CD4-positive, alpha-beta T cell treated with Interleukin-1 beta for 1 hour (primary cell): Measurements from ENCODE around the gene LYZL2.
"Not testable (repeated sequence)": the region's sequence is repeated elsewhere in the genome, so short reads cannot be mapped to it uniquely, and the experiment has no call there.

Experiments
- DNase-seq, 2 donors: peaks; one replicate each; pipeline ENCODE4 v3.0.0-alpha.2; 2020 to 2022

LYZL2 gene

DNA sequence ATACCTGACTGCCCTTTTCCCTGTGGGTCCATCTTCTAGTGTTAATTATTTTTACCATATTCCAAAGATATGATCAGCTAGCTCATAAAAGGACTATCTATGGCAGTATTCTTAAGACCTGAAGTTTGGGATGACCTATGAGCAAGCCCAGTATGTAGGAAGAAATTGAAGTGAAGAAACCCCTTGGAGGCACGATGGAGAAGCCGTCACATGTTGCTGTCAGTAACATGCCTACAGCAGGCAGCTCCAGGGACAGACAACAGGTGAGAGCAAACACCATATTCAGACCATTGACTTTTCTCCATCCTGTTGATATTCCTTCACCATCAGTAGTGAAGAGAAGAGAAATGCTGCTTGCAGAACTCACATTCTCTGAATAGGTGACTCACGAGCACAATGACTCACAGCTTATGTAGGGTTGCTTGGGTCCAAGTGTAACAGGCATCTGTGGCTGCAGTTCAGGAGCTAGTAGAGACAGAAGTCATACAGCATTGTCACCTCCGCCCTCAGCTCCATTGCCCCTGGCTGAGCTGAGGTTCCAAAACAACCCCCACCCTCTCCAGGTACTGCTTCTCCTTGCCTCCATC is 8.4 kb upstream of the LYZL2 start:
- DNase-seq, result no peak

DNA sequence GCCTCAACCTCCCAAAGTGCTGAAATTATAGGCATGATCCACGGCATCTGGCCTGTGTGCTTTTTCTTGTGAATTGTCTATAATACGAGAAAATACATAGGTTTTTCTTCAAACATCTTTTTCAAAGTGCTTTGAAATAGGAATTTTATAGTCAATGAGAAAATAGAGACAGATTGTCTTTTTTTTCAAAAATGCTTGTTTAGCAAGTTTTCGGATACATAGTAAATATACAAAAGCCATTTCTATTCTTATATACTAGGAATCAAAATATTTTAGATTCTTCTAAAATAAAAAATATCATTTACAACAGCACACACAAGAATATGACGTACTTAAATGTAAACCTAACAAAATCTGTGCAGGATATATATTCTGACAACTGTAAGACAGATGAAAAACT is 1.6 kb upstream of the LYZL2 start:
- no peak for DNase-seq

DNA sequence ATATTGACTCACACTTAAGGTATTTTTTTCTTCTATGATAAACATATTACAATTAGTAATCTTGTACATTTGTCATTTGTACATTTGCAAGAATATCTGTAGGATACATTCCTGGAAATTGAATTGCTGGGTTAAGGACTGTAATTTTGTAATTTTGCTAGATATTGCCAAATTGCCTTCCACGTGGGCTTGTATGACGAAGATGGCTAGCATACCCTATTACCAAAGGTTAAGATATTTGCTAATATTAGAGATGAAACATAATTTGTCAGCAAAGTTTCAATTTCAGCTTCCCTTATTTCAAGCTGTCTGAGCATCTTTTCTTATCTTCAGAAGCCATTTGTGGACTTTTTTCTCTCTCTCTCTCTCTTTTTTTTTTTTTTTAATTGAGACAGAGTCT is 1.0 kb upstream of the LYZL2 start:
- DNase-seq, result no peak

DNA sequence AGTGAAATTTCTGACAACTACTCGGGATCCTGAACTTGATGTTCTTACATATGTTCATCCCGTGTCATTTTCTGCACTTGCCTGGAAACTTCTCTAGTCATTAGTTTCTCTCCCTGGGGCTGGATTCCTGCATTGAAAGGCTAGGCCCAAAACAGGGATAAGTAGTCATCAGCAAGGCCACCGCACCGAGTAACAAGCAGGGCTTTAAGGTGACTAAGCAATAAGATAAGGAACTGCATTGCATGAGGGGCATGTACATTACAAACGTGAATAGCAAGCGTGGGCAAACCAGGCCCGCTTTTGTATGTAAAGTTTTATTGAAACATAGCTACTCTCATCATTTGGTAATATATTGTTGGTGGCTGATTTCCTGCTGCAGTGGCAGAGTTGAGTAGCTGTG is 977 bp downstream of the LYZL2 start:
- not testable (repeated sequence) for DNase-seq

DNA sequence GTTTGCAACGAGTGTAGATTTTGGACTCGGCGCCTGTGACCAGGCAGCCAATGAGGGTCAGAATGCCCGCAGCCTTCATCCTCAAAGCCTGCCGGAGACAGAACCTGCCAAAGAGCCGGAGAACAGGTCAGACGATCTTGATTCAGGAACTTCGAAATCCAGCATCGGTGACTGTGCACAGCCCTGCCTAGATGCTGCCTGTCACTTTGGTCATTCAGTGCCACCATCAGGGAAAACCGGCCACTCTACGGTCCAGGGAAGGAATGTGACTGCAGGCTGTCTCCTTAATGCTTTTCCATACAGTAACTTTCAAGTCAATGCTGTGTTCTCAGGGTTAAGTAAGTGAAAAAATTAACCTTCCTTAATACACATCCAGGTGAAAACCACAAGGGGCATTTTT is 2.7 kb downstream of the LYZL2 start:
- not testable (repeated sequence) for DNase-seq

DNA sequence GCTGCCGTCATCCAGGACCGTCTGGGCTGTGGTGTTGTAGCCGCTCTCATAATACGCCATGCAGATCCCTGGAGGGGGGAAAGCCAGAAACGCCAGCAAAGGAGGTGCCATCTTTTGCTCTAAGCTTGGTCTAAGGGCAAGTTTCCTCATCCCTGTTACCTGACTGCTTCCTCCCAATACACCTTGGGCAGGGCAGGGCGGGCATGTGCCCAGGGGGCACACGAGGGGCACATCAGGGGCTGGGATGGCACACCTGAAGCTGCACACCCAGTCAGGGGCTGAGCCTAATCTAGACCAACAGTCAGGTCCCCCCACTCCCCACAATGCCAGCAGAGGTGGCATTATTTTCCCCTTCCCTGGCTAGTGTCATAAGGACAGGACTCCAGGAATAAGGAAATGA is 3.4 kb downstream of the LYZL2 start:
- not testable (repeated sequence) for DNase-seq

DNA sequence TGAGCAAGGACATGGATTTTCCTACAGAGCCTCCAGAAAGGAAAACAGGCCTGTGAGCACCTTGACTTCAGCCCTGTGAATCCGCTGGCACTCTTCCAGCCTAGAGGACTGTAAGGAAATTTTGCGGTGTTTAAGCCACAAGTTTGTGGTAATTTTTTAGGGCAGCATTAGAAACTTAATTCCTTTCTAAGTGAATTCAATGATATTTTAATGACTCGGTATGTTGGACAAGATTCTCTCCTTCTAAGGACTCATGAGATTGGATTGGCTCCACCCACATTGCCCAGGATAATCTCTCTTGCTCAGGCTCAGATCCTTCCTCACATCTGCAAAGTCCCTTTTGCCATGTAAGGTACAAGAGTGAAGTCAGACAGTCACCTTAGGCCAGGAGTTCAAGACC is 4.5 kb downstream of the LYZL2 start:
- DNase-seq, result no peak

DNA sequence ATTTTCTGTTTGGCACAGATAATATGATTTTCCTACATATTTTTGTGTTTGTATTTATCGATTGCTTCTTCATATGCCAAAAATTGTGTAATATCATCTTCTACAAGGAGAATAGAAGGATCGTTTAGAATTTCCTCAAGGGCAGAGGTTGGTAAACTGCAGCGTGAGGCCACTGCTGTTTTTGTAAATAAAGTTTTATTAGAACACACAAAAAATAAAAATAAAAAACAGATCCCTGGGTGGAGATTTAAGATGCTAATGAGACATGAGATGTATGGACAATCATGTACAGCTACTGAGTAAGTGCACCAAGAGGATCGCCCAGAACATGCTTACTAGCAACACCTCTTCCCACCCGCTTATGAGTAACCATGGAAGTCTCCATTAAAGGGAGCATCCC is 9.6 kb downstream of the LYZL2 start:
- DNase-seq, result no peak

DNA sequence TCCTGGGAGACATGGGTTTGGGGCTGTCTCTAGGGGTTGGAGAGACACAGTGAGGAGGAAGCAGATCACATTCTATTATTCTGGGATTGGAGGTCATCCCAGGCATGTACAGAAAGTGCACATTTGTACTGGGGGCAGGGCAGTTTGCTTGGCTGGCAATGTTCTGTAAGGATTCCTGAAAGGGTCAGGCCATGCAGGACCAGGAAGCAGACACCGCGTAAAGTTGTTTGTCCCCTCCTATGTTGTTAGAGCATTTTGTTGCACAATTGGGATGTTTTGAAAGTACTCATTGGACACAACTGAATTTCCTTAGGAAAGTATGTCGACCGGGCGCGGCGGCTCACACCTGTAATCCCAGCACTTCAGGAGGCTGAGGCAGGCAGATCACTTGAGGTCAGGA is 12.5 kb downstream of the LYZL2 start:
- no peak for DNase-seq

DNA sequence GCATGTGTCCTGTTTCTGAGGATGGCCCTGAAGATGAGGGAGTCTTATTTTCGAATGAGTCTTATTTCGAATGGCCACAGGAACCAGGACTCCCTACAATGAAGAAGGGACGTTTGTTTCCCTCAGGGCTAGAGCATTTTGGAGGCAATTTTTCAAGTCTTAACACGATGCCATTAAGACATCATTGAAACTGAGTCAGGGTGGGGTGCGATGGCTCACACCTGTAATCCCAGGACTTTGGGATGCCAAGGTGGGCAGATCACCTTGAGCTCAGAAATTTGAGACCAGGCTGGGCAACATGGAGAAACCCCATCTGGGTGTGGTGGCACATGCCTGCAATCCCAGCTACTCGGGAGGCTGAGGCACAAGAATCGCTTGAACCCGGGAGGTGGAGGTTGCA is 18.5 kb downstream of the LYZL2 start:
- not testable (repeated sequence) for DNase-seq

DNA sequence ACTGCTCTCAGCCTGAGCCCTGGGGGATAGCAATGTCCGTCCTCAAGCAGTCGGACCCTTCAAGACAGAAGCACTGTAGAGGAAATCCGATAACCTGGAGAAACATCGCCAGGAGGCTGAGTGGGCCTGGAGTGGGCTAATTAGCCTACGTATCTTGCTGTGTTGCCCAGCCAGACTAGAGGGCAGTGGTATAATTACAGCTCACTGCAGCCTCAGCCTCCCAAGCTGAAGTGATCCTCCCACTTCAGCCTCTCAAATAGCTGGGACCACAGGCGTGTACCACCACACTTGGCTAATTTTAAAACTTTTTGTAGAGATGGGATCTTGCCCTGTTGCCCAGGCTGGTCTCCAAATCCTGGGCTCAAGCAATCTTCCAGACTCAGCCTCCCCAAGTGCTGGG is 21.7 kb downstream of the LYZL2 start:
- DNase-seq, result no peak

DNA sequence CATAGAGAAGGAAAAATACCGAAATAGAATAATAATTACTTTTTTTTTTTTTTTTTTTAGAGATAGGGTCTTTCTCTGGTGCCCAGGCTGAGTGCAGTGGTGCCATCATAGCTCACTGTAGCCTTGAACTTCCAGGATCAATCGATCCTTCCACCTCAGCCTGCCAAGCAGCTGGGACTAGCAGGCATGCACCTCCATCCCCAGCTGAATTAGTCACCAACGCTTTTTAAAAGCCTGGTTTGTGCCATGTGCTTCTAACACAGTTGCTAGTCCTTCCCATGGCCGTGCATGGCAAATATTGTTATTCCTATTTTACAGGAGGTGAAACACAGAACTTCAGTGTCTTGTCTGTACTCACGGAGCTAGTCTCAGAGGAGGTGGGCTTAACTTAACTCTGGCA is 23.2 kb downstream of the LYZL2 start:
- DNase-seq, result no peak

DNA sequence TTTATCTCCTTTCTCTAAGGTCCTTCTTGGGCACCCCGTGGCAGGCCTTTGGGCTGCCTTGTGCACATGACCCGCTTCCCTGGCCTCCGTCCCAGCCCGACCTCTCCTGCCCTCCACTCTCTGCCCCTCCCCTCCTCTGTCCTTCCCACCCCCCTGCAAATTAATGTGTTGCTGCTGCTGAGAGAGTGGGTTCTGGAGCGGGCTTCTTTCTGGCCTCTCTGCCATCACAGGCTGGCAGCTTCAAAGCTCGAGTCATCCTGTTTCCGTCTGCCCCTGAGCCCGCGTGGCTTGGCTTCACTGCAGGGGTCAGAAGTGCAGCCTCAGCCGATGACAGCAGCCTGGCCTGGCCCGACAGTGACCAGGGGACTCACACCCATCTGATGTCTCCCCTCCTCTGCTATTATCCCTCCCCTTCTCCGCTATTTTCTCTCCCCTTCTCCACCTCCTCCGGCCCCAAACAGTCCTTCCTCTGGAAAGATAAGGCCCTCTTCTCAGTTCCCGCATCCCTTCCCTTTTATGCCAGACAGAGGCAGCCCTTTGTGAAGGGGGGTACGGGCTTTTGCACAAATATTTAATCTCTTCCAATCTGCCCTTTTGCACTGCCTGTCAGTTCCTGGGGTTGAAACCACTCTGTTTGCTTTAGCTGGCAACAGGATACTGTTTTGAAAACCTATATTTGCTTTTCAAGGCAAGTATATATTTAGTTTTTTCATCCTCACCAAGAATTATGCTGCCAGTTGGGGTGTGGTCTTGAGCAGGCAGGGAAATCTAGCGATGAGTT is 24.0 kb downstream of the LYZL2 start:
- DNase-seq, result not testable (repeated sequence)

DNA sequence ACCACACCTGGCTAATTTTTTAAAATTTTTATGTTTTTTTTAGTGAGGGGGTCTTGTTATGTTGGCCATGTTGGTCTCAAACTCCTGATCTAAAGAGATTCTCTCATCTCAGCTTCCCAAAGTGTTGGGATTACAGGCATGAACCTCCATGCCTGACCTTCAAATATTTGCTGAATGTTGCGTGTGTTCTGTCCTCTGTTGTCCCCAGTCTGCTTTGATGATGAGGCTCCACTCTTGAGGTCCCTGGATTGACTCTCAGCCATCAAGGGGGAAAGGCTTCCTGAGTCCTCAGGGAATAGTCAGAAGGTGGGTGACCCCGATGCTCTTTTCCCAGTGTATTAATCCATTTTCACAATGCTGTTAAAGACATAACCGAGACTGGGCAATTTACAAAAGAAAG is 26.0 kb downstream of the LYZL2 start:
- no peak for DNase-seq

DNA sequence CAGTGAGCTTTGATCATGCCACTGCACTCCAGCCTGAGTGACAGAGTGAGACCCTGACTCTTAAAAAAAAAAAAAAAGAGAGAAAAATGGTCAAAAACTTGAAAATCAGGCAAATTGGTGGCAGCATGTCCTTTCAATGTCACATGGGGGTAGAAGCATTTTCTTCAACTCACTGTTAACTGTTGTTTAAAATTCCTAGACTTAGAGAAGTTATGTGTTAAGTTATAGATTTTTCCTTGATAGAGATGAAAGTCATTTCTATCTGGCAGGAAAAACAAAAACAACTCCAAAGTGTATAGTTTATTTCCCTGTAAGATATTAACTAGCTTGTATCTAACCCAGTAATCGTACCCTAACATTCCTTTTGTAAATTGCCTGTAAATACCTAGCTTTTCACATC is 26.8 kb downstream of the LYZL2 start:
- no peak for DNase-seq

DNA sequence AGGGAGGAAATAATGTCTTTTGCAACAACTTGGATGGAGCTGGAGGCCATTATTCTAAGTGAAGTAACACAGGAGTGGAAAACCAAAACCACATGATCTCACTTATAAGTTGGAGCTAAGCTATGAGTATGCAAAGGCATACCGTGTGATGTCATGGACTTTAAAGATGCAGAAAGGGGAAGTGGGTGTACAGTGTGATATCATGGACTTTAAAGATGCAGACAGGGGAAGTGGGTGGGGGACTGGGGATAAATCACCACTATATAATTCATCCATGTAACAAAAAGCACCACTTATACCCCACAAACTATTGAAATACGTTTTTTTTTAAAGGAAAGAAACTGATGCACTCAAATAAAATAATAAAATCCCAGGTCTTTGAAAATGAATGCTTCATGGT is 29.5 kb downstream of the LYZL2 start:
- DNase-seq, result peak in 1 of 2 donors; percentile 23

DNA sequence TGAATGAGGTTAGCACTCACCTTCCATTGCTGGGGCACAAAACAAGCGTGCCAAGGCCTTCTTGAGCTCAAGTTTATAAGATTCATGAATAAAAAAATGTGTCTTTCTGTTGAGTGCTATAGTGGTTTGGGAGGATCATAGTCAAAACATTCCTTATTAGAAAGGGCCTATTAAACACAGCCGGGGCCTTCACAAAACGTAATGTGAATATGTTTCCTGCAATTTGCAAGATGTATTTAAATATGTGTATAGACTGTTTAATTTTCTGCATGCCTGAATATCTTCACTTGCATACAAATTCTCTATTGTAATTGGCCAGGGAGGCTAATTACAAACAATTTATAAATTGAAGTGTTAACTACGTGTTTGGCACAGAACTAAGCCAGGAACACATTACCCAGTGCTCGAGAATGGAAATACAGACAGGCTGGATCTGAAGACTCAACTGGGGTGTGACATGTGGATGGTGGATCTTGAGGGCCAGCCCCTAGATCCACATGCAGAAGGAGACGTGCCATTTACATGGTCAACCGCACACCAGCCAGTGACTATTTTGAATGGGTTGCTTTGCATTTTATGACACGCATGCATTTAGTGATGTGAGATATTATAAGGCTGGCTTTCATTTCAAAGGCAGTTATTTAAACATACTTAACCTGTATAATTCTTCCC is 31.3 kb downstream of the LYZL2 start:
- DNase-seq, result no peak

DNA sequence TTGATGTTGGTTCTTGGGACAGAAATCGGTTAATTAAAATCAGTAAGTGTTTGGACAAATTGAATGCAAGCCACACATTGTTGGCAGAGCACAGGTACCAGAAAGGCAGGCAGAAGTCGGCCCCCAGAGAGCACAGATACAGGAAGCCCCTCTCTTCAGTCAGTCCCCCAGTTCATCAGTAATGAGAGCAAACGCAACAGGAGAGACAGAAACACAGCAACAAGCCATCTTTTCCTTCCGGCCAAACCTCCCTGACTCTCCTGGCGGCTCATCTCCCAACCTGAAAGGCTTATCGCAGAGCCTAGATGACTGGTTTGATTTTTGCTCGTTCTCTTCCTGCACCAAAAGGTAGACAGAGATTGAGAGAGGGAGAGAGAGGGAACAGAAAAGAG is 32.1 kb downstream of the LYZL2 start:
- not testable (repeated sequence) for DNase-seq

DNA sequence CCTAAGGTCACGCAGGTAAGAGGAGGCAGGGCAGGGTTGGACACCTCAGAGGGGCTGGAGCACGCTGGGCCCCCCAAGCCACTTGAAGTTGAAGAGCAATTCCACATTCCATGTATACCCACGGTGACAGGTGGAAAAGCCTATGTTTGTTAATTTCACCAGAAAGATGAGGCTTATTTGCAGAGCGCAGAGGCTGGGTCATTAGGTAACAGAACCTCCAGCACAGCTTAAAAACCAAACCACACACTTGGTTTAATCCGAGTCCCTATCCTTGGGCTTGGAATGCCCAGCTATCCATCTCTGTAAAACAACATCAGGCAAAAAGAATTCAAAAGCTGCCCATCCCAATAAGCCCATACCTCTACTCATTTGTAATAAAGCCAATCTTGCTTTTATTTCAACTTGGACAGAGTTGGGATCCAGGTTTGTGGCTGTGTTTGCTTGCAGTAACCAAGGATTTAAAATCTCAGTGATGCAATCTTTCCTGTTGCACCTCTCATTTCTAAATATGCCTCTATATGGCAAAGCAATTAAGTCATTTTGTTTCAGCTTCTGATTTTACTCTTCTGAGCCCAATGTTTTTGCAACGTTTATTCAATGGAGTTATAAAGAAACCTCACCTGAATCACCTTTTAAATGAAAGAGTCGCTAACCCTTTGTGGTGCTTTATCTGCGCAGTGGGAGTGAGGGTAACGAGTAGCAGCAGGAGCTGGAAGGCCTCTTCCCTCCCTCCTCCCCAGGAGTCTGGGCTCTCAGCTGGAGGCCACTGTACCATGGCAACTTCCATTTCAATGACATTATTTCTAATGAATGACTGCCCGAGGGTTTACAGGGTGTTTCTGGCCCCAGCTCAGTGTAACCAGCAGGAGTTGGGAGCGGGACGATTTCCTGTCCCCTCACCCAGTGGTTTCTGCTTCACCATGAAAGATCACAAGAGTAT is 32.8 kb downstream of the LYZL2 start:
- not testable (repeated sequence) for DNase-seq

DNA sequence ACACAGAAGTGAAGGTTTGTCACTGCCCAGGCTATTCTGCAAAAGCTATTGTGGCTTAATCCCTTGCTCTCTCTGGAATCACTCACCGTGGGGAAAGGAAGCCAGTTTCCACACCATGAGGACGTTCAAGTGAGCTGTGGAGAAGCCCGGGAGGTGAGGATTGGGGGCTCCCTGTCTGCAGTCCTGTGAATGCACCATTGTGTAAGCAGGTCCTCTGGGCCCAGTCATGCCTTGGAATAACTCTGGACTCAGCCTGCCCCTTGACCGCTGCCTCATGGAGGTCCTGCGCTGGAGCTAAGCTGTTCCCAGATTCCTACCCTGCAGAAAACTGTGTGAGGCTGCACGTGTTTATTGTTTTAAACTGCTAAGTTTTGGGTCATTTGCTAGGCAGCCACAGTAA is 33.5 kb downstream of the LYZL2 start:
- DNase-seq, result no peak

DNA sequence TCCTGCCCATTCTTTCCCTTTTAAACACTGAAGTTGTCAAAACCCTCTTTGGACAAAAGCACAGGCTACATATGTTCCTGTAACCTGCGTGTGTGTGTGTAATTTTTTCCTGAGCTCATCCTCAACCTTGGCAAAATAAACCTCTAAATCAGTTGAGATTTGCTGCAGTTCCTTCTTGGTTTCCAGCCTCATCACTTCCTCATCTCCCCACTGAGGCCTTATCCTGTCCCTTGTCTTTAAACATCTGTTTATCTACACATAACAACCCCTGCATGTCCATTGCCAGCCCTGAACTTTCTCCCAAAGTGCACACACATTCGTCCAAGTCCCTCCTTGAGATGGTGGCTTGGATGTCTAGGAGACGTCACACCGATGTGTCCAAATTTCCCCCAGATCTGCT is 35.5 kb downstream of the LYZL2 start:
- no peak for DNase-seq

DNA sequence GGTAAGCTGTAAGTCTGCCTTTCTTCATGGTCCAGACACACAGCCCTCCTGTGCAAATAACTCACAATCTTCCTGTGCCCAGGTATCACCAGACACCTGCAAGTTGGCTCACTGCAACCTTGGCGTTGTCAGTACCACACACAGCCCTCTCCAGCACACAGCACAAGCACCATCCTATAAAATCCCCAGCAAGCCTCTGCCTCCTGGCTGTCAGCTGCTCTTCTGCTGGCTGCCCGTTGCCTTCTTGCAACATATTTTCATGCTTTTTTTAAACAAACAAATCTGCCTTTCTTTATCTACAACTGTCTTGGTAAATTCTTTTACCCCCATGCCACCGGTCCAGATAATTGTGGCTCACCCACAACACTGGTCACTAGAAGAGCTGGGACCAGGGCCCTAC is 36.8 kb downstream of the LYZL2 start:
- not testable (repeated sequence) for DNase-seq

DNA sequence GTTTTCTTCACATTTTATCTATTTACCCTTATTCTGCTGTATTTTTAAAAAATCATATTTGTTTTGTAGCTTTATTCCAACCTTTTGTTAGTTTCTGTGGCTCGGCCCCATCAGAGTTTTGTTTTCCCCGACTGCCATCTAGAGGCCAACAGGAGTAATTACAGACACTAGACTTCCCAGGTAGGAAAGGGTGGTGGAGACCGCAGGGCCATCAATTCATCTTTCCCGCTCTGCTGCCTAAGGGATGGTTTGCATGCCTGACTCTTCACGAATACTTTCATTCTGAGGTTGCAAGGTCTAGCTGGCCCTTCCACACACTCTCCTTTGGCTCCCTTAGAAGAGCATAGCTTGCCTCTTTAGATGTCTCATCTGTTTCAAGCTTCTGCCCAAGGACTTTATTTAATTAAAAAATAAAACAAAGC is 38.3 kb downstream of the LYZL2 start:
- peak; percentile 36 to 67 for DNase-seq
